ENCODE measurements around the gene GNAO1.
A peak's percentile ranks its signal among the peaks of the same experiment; 100 is the strongest.

The GNAO1 gene

GRCh38 chr16:56245197-56245596 is 53.9 kb downstream of the GNAO1 start:
- DNase-seq = no peak

DNA sequence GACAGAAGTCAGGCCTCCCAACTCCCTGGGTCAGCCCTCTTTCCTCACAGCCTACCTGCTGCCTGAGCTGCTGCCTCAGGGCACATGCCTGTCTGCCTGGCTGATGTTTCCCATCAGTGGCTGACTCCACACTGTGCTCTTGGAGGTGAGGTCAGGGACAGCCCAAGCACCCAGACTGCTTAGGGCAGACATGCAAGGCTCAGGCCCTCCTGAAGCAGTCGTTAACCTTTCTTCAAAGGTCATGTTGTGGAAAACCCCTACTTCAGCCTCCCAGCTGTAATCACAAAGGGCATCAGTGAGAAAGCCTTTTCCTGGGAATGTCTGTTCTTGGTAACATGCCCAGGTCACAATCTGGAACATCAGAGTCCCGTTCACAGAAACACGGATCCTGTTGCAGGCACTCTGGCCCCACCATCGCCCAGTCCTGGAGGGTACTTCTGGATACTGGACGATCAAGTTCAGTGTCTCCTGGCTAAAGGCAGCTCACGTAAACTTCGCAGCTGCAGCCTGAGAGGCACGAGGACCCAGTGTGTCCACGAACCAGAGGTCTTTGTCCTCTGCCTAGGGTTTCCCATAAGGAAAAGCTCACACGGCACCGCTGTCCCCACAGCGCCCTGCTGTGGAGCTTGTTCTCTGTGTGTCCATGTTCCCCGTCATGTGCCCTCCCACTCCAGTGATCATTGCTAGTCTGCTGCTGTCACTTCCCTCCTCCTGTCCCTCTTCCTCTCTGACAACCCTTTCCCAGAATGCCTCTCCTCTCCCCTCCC is 54.9 kb downstream of the GNAO1 start:
- no peak for DNase-seq

DNA sequence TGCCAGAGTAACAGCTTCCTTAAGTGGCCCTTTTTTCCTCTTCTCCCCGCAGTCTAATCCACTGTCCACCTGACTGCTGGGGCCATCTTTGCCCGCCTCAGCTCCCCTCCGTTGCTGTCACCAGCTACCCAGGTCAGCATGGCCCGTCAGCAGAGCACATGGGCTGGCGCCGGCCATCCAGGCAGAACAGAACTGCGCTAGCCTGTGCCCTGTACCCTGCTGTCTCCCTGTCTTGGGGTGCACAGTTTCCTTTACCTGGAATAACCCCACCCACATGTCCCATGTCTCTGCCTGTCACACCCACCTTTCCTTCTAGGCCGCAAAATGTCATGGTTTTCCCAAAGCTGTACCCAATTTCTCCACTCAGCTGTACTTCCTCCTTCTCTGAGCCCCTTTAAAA is 55.7 kb downstream of the GNAO1 start:
- DNase-seq = no peak

GRCh38 chr16:56247808-56248207 is 56.5 kb downstream of the GNAO1 start:
- DNase-seq = no peak

DNA sequence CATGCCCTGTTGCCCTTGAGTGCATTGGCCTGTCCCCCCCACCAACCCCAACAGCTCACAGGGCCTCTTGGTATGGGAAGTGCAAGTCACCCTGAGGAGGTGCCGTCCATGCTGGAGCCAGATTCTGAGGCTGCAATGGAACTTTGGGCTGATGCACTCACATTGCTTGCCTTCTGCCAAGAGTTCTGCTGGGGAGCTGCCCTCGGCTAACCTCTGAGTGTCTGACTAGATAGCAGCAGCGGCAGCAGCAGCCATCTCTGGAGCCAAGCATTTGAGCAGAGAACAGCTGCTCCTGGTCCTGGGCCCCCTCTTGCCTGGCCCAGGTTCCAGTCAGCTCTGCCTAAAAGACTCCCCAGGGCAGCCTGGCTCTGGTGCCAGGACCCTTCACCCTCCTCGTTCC is 61.5 kb downstream of the GNAO1 start:
- no peak for DNase-seq

- no peak for DNase-seq
Observed at GRCh38 chr16:56255904-56256303, 64.6 kb downstream of the GNAO1 start.

- DNase-seq = peak; percentile 96
Observed at GRCh38 chr16:56257239-56257638, 66.0 kb downstream of the GNAO1 start.

GRCh38 chr16:56257666-56258342 is 66.5 kb downstream of the GNAO1 start:
- DNase-seq = no peak

DNA sequence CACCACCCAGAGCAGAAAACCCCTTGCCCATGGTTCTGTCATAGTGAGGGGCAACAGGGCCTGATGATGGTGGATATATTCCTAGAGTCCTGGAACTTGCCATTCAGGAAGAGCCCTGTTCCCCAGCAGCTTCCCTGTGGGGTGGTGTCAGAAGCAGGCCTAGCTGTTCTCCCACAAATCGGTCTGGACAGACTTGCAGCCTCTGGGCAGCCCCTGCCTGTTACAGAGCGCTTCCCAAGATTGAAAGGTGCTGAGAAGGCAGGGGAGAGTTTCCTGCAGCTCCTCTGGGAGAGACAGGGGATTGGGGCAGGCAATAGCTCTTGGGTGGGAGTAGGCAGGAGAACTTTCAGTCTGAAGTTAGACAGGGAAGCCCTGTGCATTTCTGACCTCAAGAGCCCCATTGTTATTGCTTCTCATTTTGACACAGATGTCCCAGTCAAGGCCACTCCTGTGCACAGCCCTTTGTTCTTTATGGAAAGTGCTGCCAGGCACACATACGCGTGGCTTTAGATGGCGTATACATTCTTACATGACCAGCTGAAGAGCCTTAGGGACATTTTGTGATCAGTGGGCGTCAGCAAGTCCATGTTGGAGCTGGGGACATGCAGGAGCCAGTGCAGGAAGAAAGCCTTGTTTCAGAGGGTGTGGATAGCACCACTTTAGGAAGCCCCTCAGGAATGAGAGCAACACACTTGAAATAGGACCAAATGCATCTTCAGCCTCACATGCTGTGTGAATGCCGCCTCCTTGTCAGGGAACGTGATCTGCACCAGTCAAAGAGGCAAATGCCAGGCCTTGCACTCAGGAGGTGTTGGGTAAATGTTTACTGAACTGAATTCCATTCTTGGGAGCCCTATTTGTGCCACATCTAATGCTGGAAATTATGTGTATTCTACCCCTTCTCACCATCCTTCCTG is 67.5 kb downstream of the GNAO1 start:
- DNase-seq = no peak

DNA sequence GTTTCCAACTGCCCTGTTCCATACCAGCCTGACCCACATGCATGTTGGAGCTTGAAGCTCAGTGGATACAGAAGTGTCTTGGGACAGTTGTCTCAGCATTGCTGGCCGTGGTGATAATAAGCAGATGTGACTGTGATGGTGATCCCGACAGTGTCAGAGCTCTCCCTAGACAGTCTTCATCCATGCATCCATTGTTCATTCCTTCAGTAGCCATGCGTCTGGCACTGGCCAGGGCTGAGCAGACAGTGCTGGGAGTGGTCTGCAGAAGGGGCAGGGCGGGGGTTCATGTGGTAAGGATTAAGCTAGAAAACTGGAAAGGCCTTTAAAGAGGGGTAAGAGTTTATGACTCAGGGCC is 68.1 kb downstream of the GNAO1 start:
- DNase-seq = no peak

DNA sequence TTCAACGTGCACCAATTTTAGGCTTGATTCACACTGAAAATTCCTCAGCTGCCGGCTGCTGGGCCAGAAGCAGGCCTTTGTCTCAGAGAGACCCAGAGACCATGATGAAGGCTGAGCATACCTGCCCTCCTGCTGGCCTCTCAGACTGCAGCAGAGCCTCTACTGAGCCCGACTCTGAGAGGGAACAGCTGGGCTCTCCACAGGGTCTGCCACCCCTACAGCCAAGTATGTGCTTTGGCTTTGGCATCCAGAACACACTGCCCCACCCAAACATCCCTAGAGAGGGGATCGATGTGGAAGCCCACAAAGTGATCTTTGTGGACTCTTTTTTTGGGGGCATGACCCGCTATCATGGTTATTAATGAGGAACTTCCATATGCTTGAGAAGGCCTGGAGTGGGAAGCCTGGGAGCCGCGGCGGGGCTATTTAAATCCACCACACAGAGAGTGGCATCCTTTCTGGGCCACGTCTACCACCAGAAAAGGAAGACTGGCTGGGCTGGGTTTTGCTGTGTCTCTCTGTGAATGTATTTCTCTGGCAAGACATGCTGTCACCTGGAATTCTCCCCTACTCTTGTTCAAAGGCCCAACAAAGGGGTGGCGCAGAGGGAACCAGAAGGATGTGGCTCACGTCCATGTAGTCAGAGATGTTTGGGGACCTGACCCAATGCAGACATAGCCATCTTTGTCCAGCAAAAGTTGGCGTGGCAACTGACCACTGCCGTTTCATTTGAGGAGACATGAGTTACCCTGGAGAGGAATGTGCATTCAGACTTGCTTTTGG is 69.3 kb downstream of the GNAO1 start:
- DNase-seq = no peak

DNA sequence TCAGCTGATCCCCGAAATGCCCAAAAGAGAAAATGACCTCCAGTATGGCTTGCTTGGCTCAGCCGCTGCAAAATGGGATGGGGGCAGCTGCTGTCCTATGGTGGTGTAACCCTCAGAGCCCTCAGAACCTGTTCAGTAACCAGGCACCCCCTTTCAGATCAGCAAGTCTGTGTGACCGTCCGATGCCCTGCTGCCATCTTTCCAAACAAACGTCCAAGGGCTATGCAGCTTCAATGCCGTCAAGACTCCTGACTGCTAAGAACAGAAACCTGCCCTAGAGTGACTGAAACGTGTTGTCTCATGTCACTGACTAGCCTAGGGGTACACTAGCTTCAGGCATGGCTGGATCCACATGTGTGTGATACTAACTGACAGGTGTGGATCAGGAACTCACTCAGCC is 70.4 kb downstream of the GNAO1 start:
- DNase-seq = no peak

GRCh38 chr16:56262148-56262547 is 70.9 kb downstream of the GNAO1 start:
- no peak for DNase-seq

- DNase-seq = no peak
Observed at GRCh38 chr16:56262551-56263245, 71.4 kb downstream of the GNAO1 start.

DNA sequence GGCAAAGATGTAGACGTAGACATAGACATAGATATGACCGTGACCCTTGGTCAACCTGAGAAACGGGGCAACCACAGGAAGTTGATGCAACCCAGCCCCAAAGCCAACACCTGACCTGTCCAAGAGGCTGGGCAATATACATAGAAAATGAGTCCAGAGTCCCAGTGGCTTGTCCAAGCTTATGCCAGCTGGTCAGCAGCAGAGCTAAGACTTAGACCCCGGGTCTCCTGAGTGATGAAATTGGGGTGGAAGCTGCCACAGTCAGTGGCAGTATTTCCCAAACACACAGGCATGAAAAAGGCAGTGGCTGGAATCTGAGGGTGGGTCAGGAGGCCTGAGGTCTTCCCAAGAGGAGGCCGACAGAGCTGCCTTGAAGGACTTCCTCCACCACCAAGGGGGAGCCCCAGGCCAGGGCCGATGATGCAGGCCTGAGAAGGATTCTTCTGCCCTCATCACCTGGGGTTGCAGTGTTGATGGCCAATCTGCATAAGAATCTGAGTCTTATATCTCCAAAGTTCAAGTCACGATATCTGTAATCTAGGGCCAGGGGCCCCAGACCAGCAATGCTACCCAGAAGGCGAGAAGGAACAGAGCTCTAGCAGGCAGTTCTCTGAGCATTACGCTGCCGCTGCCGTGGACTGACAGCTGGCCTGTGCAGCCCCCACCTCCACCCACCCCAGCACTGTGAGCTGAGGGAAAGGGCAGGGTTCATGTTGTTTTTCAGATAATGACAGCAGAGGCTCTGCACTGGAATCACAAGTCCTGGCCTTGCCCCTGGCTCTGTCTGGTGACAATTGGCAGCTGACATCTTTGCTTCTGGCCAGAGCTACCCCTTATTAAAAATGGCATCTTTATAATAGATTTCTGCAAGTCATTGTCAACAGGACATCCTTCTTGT is 72.7 kb downstream of the GNAO1 start:
- DNase-seq = no peak

DNA sequence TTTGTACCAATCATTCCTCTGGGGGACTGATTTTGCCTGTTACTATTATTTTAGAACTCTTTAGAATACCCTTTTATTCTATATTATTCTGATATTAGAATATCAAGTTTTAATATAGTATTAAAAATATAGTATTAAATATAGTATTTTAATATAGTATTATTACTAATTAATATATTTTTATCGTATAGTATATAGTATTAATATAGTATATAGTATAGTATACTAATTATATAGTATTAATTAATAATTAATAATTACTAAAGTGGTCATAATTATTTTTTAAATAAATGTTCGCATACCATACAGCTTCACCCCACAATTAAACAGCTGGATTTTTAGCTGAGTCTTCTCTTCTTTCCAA is 73.3 kb downstream of the GNAO1 start:
- no peak for DNase-seq

DNA sequence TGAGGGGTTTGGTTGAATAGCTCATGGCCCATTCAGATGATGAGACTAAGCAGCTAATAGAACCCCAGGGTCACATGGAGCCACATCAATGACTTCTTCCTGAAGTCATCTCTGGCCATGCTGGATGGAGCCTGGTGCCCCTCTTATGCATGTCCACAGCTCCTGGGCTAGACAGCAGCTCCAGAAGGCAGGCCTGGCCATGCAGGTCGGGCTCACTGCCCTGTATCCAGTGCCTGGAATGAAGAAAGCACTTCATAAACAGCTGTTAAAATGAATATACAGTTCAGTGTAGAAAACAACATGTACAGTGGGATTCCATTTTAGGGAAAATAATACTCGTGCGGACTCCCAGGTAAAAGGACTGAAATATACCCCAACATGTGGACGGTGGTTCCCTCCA is 73.9 kb downstream of the GNAO1 start:
- DNase-seq = no peak

- DNase-seq = no peak
Observed at GRCh38 chr16:56265746-56266145, 74.5 kb downstream of the GNAO1 start.

GRCh38 chr16:56266641-56267607 is 75.6 kb downstream of the GNAO1 start:
- DNase-seq = no peak

DNA sequence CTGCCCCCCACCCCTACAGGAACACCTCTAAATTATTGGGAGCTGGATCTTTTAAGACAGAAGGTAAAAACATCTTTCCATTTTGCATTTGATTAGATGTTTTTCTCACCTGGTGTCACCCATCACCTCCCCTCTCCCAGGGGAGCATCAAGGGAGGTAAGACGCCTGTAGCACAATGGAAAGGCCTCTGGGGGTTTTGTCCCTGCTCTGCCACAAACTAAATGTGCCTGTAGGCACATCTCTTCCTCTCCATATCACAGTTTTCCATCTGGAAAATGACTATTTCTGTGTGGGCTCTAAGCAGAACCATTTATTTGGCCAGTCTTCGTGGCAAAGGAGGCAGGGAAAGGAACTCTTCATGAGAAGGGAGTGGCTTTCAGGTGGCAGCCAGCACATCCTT is 76.6 kb downstream of the GNAO1 start:
- no peak for DNase-seq

Measured in NCI-H1105 treated with DMSO at 0.1 percent for 48 hours (cell line).